Gastrocnemius medialis (tissue), 4 donors: ENCODE measurements around the gene GUCY2C. TPM values are rescaled to one million over a fixed set of nuclear protein-coding genes. Genes with fewer than 3 reads are reported as not detected.
"Not testable (repeated sequence)": the region's sequence is repeated elsewhere in the genome, so short reads cannot be mapped to it uniquely, and the experiment has no call there.

Source experiments
- ATAC-seq, 2 donors: fragments of 150-250 bp; one replicate each; pipeline ENCODE4 v1.9.1; 2016
- DNase-seq, 2 donors: peaks; one replicate each; pipeline ENCODE4 v3.0.0-alpha.2; 2019
- H3K27ac ChIP-seq, 4 donors: fragments of 200-600 bp; sonication (generic); 1 replicate in 1 of 4; 2 replicates in 3 of 4; pipeline ENCODE4 v1.5.1; 2016 to 2018; ENCODE audit warnings: mild to moderate bottlenecking in 2 of 4, moderate library complexity in 1 of 4
- H3K27me3 ChIP-seq, 3 donors: fragments of 200-600 bp; sonication (generic) in 2 of 3; 1 replicate in 1 of 3; 2 replicates in 2 of 3; pipeline versions ENCODE4 v1.5.1 to v1.6.0; 2016 to 2019; ENCODE audit warnings: mild to moderate bottlenecking in 1 of 3, moderate library complexity in 1 of 3
- H3K36me3 ChIP-seq, 2 donors: fragments of 200-600 bp; sonication (generic) in 1 of 2; one replicate each; pipeline ENCODE4 v1.5.1; 2017 to 2018
- H3K4me1 ChIP-seq, 2 donors: fragments of 200-600 bp; sonication (generic) in 1 of 2; one replicate each; pipeline ENCODE4 v1.5.1; 2016 to 2017; ENCODE audit warnings: mild to moderate bottlenecking in 2 of 2
- H3K4me3 ChIP-seq, 4 donors: fragments of 200-600 bp; sonication (generic) in 3 of 4; 1 replicate in 1 of 4; 2 replicates in 3 of 4; pipeline ENCODE4 v1.5.1; 2016 to 2019; ENCODE audit warnings: mild to moderate bottlenecking in 2 of 4
- H3K9me3 ChIP-seq, 3 donors: fragments of 200-600 bp; sonication (generic) in 2 of 3; 1 replicate in 1 of 3; 2 replicates in 2 of 3; pipeline ENCODE4 v1.5.1; 2016 to 2019
- CTCF ChIP-seq, 5 experiments: fragments of 450-650 bp in 3 of 5; fragments of 200-600 bp in 2 of 5; sonication (generic) in 2 of 5; IDR thresholded peaks in 4 of 5; conservative IDR thresholded peaks in 1 of 5; 1 replicate in 4 of 5; 2 replicates in 1 of 5; pipeline ENCODE4 v1.5.1; 2016 to 2019; ENCODE audit warnings: antibody characterized with exemption in 5 of 5, mild to moderate bottlenecking in 3 of 5, moderate library complexity in 3 of 5
- POLR2A ChIP-seq, 2 donors: fragments of 450-650 bp; IDR thresholded peaks; one replicate each; pipeline ENCODE4 v1.6.1; 2017; ENCODE audit warnings: antibody characterized with exemption in 2 of 2, mild to moderate bottlenecking in 2 of 2, moderate library complexity in 2 of 2
- in situ Hi-C, 4 donors: fragments of 200-750 bp; cut with MboI; loops; one replicate each; pipeline versions ENCODE4 v1.15.0 to v1.8.0; 2017; ENCODE audit warnings: low sequenced_read_pairs in 4 of 4
- intact Hi-C: fragments of 100-400 bp; cut with DNase I; formaldehyde crosslinking; loops from one replicate; pipeline ENCODE4 v1.15.1; 2023; ENCODE audit warnings: low total_unique reads
- total RNA-seq, 4 donors: library from RNA; depleted of rRNA; stranded (reverse); fragments of >200 nt; gene quantifications; one replicate each; pipeline versions ENCODE4 v1.1.0 to v1.2.3, GENCODE V29; 2016

GUCY2C gene
- under 1 TPM in 2 of 4 donors, not detected in 2; 0.09 to 0.17 TPM for total RNA-seq

GRCh38 chr12:14696265-14696741 is at the start of gene GUCY2C:
Gene GUCY2C, minus strand, starts transcription at chr12:14696599. Its CDS starts 151 bp downstream, at chr12:14696448.
- no peaks in the 10 kb centered on the region for H3K36me3 ChIP-seq
- TF ChIP-seq POLR2A (IDR thresholded peaks at IDR 0.05) (no peak), CTCF (IDR thresholded peaks at IDR 0.05 in 4 of 5, conservative IDR thresholded peaks at IDR 0.05 in 1 of 5) (no peak)
- H3K27ac ChIP-seq = no peak within 1 kb of the TSS
- DNase-seq = no peak
- no peaks in the 10 kb centered on the region for H3K9me3 ChIP-seq
- in situ Hi-C loops = no loop called here
- H3K27me3 ChIP-seq = no peaks in the 10 kb centered on the region
- no peak for ATAC-seq
- H3K4me3 ChIP-seq = no peak within 1 kb of the TSS
- no peaks in the 10 kb centered on the region for H3K4me1 ChIP-seq
- intact Hi-C loops = no loop called here

DNA sequence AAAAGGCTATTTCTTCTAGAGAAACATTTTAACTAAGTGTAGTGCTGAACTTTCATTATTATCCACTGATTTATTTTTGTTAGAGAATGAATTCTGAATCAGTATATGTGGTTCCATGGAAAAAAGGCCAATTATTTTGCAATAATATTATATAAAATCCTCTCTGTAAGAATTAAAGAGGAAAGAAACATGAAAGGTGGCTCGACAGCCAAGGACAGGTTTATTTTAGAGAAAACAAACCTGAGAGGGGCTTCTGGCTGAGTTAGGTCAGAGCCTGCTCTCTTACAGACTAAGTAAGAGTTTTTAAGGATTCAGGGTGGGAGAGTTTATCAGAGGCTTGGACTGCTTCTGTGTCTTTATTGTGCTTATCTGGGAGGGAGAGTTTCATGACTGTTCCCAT is 46.7 kb upstream of the GUCY2C start:
- H3K27me3 ChIP-seq = no peaks in the 10 kb centered on the region
- ATAC-seq (no peak), DNase-seq (no peak)
- H3K27ac ChIP-seq = no peak overlapping the region
- H3K4me1 ChIP-seq = no peaks in the 10 kb centered on the region
- intact Hi-C loops (no loop called here), in situ Hi-C loops (no loop called here)
- H3K9me3 ChIP-seq = no peaks in the 10 kb centered on the region
- H3K4me3 ChIP-seq = no peak overlapping the region
- H3K36me3 ChIP-seq = no peaks in the 10 kb centered on the region
- TF ChIP-seq POLR2A (IDR thresholded peaks at IDR 0.05) = no peak
- no peak for TF ChIP-seq CTCF (IDR thresholded peaks at IDR 0.05 in 4 of 5, conservative IDR thresholded peaks at IDR 0.05 in 1 of 5)

- H3K4me3 ChIP-seq = no peak overlapping the region
- TF ChIP-seq POLR2A (IDR thresholded peaks at IDR 0.05) (no peak), CTCF (IDR thresholded peaks at IDR 0.05 in 4 of 5, conservative IDR thresholded peaks at IDR 0.05 in 1 of 5) (no peak)
- H3K27me3 ChIP-seq = no peaks in the 10 kb centered on the region
- H3K27ac ChIP-seq = no peak overlapping the region
- no peak for DNase-seq
- H3K9me3 ChIP-seq = no peaks in the 10 kb centered on the region
- intact Hi-C loops (no loop called here), in situ Hi-C loops (no loop called here)
- ATAC-seq = no peak
- no peaks in the 10 kb centered on the region for H3K4me1 ChIP-seq
- no peaks in the 10 kb centered on the region for H3K36me3 ChIP-seq
Measured at GRCh38 chr12:14741942-14742341, 45.5 kb upstream of the GUCY2C start.

DNA sequence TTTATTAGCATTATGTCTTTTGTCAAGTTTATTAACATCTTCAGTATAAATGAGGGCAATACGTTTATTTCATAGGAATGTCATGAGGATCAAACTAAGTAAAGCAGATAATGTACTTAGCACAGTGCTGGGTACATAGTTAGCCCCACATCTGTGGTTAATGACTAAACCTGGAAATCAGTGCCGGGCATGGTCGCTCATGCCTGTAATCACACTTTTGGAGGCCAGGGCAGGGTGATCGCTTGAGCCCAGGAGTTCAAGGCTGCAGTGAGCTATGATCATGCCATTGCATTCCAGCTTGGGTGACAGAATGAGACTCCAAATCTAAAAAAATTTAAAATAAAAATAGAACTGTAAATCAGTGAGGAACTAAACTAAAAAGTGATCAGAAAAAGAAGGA is 44.8 kb upstream of the GUCY2C start:
- H3K27ac ChIP-seq = no peak overlapping the region
- H3K4me3 ChIP-seq = no peak overlapping the region
- no peaks in the 10 kb centered on the region for H3K9me3 ChIP-seq
- DNase-seq (no peak), ATAC-seq (no peak)
- no peaks in the 10 kb centered on the region for H3K27me3 ChIP-seq
- in situ Hi-C loops (no loop called here), intact Hi-C loops (no loop called here)
- H3K4me1 ChIP-seq = no peaks in the 10 kb centered on the region
- no peaks in the 10 kb centered on the region for H3K36me3 ChIP-seq
- no peak for TF ChIP-seq CTCF (IDR thresholded peaks at IDR 0.05 in 4 of 5, conservative IDR thresholded peaks at IDR 0.05 in 1 of 5)
- no peak for TF ChIP-seq POLR2A (IDR thresholded peaks at IDR 0.05)

DNA sequence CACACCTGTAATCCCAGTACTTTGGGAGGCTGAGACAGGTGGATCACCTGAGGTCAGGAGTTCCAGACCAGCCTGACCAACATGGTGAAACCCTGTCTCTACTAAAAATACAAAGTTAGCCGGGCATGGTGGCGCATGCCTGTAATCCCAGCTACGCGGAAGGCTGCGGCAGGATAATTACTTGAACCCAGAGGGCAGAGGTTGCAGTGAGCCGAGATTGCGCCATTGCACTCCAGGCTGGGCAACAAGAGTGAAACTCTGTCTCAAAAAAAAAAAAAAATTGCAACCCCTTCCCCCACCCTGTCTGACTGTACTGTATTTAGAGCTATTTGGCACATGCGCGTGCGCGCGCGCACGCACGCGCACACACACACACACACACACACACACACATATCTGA is 40.0 kb upstream of the GUCY2C start:
- H3K9me3 ChIP-seq, intact Hi-C loops, H3K27me3 ChIP-seq, DNase-seq, H3K4me3 ChIP-seq, H3K4me1 ChIP-seq, in situ Hi-C loops, H3K27ac ChIP-seq, H3K36me3 ChIP-seq, ATAC-seq: not testable (repeated sequence)
